ENCODE results near the gene RNF10.

The RNF10 gene

DNA sequence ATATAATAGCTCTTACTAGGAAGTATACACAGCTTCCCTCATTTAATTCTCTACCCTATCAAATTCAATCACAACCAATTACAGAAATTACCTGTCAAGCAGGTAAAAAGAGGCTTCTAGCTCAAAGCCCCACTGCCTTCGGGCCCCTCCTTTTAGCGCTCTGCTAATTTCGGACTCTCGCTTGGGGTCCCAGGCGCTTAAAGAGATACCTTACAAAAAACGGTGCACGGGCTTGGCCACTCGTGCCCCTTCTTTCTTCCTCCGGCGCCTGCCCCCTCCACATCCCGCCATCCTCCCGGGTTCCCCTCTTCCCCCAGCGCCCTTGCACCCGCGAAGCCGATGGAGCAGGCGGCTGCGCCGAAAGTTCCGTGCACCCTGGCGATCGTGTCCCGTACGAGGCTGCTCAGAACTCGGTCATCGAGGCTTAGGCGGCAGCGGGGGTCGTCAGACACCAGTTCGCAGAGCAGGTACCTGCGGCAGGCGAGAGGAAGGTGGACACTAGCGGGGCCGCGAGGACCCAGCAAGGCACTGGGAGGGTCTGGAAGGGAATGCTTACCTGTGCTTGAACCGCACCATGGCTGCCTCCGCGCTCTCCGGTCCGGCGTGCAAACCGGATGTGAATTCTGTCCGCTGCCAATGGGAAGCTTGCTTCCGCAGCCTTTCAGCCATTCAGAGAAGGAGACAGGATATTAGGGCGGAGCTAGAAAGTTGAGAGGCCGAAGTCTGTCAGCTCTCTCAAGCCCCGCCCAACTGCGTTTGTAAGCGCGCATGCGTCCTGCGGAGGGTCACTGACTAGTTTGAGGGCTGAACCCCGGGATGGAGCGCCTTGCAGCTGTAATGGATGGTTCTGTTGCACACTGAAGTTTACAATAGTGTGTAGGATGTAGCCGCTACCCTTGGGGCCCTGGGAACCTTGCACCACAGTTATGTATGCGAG is 46.9 kb downstream of the RNF10 start, which contains the start of gene POP5:
Gene POP5 (minus strand): TSS at position 616 of the 937 bp plus-strand sequence. CDS start 40 bp downstream, at position 576.
- no peak for TF ChIP-seq FOXP2 (optimal IDR thresholded peaks at IDR 0.05; ENCODE audit: borderline replicate concordance, extremely low read depth, extremely low read length, insufficient read depth)
- TF ChIP-seq, protein P1, sequence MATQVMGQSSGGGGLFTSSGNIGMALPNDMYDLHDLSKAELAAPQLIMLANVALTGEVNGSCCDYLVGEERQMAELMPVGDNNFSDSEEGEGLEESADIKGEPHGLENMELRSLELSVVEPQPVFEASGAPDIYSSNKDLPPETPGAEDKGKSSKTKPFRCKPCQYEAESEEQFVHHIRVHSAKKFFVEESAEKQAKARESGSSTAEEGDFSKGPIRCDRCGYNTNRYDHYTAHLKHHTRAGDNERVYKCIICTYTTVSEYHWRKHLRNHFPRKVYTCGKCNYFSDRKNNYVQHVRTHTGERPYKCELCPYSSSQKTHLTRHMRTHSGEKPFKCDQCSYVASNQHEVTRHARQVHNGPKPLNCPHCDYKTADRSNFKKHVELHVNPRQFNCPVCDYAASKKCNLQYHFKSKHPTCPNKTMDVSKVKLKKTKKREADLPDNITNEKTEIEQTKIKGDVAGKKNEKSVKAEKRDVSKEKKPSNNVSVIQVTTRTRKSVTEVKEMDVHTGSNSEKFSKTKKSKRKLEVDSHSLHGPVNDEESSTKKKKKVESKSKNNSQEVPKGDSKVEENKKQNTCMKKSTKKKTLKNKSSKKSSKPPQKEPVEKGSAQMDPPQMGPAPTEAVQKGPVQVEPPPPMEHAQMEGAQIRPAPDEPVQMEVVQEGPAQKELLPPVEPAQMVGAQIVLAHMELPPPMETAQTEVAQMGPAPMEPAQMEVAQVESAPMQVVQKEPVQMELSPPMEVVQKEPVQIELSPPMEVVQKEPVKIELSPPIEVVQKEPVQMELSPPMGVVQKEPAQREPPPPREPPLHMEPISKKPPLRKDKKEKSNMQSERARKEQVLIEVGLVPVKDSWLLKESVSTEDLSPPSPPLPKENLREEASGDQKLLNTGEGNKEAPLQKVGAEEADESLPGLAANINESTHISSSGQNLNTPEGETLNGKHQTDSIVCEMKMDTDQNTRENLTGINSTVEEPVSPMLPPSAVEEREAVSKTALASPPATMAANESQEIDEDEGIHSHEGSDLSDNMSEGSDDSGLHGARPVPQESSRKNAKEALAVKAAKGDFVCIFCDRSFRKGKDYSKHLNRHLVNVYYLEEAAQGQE (IDR thresholded peaks at IDR 0.05; ENCODE audit: insufficient read depth in 1 of 2, low read depth in 2 of 2, low read length in 2 of 2), result 0 out of 4 replicates have a peak, but pooled peaks of 1 of the 2 experiments have one; percentile 42
- TF ChIP-seq TAF1 (IDR thresholded peaks at IDR 0.05; ENCODE audit: borderline replicate concordance, insufficient read depth, low read length), result peak; percentile 82; the same call in 1 of the 2 replicates
- peak; percentile 73; the same call in 1 of the 2 replicates for TF ChIP-seq SIN3A (IDR thresholded peaks at IDR 0.05; ENCODE audit: borderline replicate concordance, insufficient read depth, low read length)
- TF ChIP-seq POLR2AphosphoS5 (IDR thresholded peaks at IDR 0.05; ENCODE audit: low read depth, low read length), result peak; percentile 90

DNA sequence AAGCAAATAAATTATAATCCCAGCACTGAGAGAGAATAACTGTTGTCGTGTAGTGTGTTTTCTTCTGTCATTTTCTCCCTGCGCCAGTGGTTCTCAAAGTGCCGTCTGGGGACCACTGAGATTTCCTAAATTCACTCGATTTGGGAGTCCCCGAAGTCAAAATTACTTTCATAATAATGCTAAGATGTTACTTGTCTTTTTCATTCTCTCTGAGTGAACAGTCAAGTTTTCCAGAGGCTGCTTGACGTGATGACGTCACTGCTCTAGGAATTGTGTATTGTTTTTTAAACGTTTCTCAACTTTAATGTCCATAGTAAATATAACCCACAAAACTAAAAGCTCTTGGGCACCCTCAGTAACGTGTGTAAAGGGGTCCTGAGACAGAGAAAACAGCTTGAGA is 47.8 kb downstream of the RNF10 start:
- no peak for TF ChIP-seq SIN3A (IDR thresholded peaks at IDR 0.05; ENCODE audit: borderline replicate concordance, insufficient read depth, low read length)
- TF ChIP-seq POLR2AphosphoS5 (IDR thresholded peaks at IDR 0.05; ENCODE audit: low read depth, low read length), result no peak
- TF ChIP-seq FOXP2 (optimal IDR thresholded peaks at IDR 0.05; ENCODE audit: borderline replicate concordance, extremely low read depth, extremely low read length, insufficient read depth), result no peak
- TF ChIP-seq, protein P1 (IDR thresholded peaks at IDR 0.05; ENCODE audit: insufficient read depth in 1 of 2, low read depth in 2 of 2, low read length in 2 of 2), result no peak
- no peak for TF ChIP-seq TAF1 (IDR thresholded peaks at IDR 0.05; ENCODE audit: borderline replicate concordance, insufficient read depth, low read length)

DNA sequence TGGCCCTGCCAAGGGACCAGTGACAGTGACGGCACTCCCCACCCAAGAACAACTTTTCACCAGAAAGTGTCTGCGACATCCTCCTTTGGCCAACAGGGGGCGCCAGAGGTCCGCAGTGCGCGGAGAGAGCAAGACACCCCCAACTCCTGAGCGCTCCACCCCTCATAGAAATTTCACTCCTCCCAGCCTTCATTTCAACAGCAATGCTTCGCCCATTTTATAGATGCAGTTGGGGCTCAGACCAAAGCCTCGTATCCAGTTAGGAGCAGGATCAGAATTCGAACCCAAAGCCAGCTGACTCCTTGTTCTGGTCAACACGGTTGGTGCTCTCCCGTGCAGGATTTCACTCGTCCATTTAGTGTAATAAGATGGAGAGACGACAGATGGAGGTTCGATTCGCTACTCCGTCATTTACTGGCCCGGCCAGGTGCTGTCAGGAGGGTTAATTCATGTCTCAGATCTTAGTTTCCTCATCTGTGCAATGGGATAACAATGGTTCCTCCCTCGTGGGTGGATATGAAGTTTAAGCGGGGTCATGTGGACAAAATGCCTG is 49.4 kb downstream of the RNF10 start:
- TF ChIP-seq, protein P1 (IDR thresholded peaks at IDR 0.05; ENCODE audit: insufficient read depth in 1 of 2, low read depth in 2 of 2, low read length in 2 of 2), result no peak
- TF ChIP-seq FOXP2 (optimal IDR thresholded peaks at IDR 0.05; ENCODE audit: borderline replicate concordance, extremely low read depth, extremely low read length, insufficient read depth), result peak; percentile 14

DNA sequence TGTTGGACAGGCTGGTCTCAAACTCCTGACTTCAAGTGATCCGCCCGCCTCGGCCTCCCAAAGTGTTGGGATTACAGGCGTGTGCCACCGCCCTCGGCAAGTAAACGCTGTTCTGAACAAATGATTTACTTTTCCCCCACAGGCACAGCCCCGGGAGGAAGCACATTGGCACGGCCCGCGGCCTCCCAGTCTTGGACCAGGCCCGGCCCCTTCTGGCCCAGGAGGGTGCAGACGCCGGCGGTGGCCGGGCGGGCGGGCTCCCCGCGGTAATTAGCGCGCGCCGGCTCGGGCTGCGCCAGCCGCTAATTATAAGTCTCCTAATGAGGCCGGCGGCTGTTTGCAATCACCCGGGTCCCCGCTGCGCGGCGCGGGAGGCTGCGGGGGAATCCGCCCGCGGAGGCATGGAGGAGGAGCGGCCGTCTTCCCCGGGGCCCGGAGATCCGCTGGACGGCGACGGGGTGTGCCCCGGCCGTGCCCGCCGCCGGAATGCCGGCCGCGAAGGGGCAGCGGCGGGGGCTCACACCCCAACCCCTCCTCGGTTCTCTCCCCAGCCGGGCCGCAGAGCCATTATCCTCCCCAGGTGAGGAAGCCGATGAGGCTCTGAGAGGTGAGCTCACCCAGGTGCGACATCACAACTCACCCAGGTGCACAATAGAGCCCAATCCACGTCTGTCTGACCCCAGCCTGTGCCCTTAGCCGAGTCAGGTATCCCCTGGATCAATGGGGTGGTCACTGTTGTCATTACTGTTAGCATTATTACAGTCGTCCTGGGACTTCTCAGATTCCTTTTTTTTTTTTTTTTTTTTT is 50.4 kb downstream of the RNF10 start:
- TF ChIP-seq TAF1 (IDR thresholded peaks at IDR 0.05; ENCODE audit: borderline replicate concordance, insufficient read depth, low read length) (no peak), SIN3A (IDR thresholded peaks at IDR 0.05; ENCODE audit: borderline replicate concordance, insufficient read depth, low read length) (no peak), POLR2AphosphoS5 (IDR thresholded peaks at IDR 0.05; ENCODE audit: low read depth, low read length) (no peak), FOXP2 (optimal IDR thresholded peaks at IDR 0.05; ENCODE audit: borderline replicate concordance, extremely low read depth, extremely low read length, insufficient read depth) (no peak)
- TF ChIP-seq, protein P1 (IDR thresholded peaks at IDR 0.05; ENCODE audit: insufficient read depth in 1 of 2, low read depth in 2 of 2, low read length in 2 of 2), result no peak
